HepG2 (cell line): ENCODE data around the gene WWP2.

Experiments used
- SIN3A ChIP-seq: IDR thresholded peaks from 2 replicates; pipeline ENCODE4 v1.6.1; 2011; ENCODE audit warnings: low read depth, mild to moderate bottlenecking, control low read depth, low read length, borderline replicate concordance
- SIN3B ChIP-seq: fragments of 150-350 bp; IDR thresholded peaks from 2 replicates; pipeline ENCODE4 v1.6.1; 2014; ENCODE audit warnings: low read length
- SP2 ChIP-seq: sonication (generic); formaldehyde crosslinking; IDR thresholded peaks from 2 replicates; pipeline ENCODE4 v1.5.1; 2020; ENCODE audit warnings: mild to moderate bottlenecking, missing genetic modification reagents
- TF ChIP-seq, protein P1 (sequence below): sonication (generic); formaldehyde crosslinking; IDR thresholded peaks from 2 replicates; pipeline ENCODE4 v1.8.1; 2023; ENCODE audit warnings: missing genetic modification reagents, mild to moderate bottlenecking, borderline replicate concordance

DNA sequence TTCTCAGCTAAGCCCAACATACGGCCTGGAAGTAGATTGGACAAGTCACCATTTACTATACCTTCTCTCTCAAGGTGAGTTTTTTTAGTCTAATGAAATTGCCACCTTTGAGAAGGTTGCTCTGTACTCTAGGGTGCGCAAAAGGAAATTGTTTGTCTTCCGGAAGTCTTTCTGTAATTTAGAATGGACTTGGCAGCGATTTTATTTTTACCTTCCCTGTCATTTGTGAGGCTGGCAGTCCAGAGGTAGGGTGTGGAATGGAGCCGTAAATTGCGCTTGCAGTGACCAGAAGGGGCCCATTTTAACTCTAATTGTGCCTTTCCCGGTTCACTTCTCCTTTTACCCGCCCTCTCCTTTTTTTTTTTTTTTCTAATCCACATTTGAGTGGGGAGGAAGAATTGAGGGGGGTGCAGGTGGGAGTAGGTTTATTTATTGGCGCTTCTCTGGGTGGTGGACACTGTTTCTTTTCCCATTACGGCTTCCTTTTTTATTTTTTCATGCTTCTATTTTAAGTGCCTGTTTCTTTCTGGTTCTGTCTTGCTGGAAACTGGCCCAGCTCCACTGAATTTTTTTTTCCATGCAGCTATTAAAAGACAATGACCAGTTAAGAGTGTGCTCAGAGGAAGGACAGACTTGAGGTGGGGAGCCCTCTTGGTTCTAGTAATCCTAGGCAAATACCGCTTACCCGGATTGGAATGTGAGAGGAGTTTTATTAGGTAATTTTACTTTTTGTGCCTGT lies 99.3 kb downstream of the WWP2 start:
- TF ChIP-seq SIN3B (no peak), SIN3A (no peak), SP2 (CRISPR knock-in tag) (no peak)
- TF ChIP-seq, protein P1, sequence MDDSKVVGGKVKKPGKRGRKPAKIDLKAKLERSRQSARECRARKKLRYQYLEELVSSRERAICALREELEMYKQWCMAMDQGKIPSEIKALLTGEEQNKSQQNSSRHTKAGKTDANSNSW (CRISPR knock-in tag) = no peak
